ENCODE data around the gene CDH23. TPM values are rescaled to one million over a fixed set of nuclear protein-coding genes. Genes with fewer than 3 reads are reported as not detected.

Gene CDH23
- total and polyA plus RNA-seq, 2 experiments from 2014 or later, result 0.30 to 1.5 TPM

GRCh38 chr10:71466330-71466729 is 69.6 kb downstream of the CDH23 start:
- Histone ChIP-seq H3K9me2 (replicated peaks; ENCODE audit: insufficient read depth) (no peaks in the 10 kb centered on the region), H3K4me2 (no peak overlapping the region), H3K4me3 (no peak overlapping the region), H2AFZ (no peak overlapping the region), H3K4me1 (ENCODE audit: insufficient read depth) (no peaks in the 10 kb centered on the region), H3K27ac (no peak overlapping the region), H3K27me3 (no peaks in the 10 kb centered on the region), H3K36me3 (replicated peaks; ENCODE audit: insufficient read depth, low read depth) (no peaks in the 10 kb centered on the region), H3K79me2 (no peaks in the 10 kb centered on the region), H4K20me1 (ENCODE audit: insufficient read depth, poor library complexity, severe bottlenecking) (no peaks in the 10 kb centered on the region), H3K9me3 (ENCODE audit: low read depth) (no peaks in the 10 kb centered on the region)
- WGBS (ENCODE audit: low lambda C conversion rate, missing lambda C conversion rate), result 87% methylated on average over 6 of the region's 6 CpGs
- DNase-seq (ENCODE audit: low spot score), result no peak
- TF ChIP-seq EZH2phosphoT487 (IDR thresholded peaks at IDR 0.05; ENCODE audit: low read depth, severe bottlenecking, unreplicated experiment) (no peak), EZH2 (IDR thresholded peaks at IDR 0.05; ENCODE audit: borderline replicate concordance) (no peak), CTCF (IDR thresholded peaks at IDR 0.05; ENCODE audit: poor library complexity) (no peak)

GRCh38 chr10:71467161-71467560 is 70.4 kb downstream of the CDH23 start:
- Histone ChIP-seq H3K9me2 (replicated peaks; ENCODE audit: insufficient read depth) (no peaks in the 10 kb centered on the region), H3K79me2 (no peaks in the 10 kb centered on the region), H3K27me3 (no peaks in the 10 kb centered on the region), H3K9me3 (ENCODE audit: low read depth) (no peaks in the 10 kb centered on the region), H3K4me1 (ENCODE audit: insufficient read depth) (no peaks in the 10 kb centered on the region), H2AFZ (no peak overlapping the region), H4K20me1 (ENCODE audit: insufficient read depth, poor library complexity, severe bottlenecking) (no peaks in the 10 kb centered on the region), H3K4me3 (no peak overlapping the region), H3K36me3 (replicated peaks; ENCODE audit: insufficient read depth, low read depth) (no peaks in the 10 kb centered on the region), H3K4me2 (no peak overlapping the region), H3K27ac (no peak overlapping the region)
- DNase-seq (ENCODE audit: low spot score), result no peak
- TF ChIP-seq CTCF (IDR thresholded peaks at IDR 0.05; ENCODE audit: poor library complexity), result no peak
- no peak for TF ChIP-seq EZH2 (IDR thresholded peaks at IDR 0.05; ENCODE audit: borderline replicate concordance)
- TF ChIP-seq EZH2phosphoT487 (IDR thresholded peaks at IDR 0.05; ENCODE audit: low read depth, severe bottlenecking, unreplicated experiment), result no peak
- 89% methylated on average over 7 of the region's 7 CpGs for WGBS (ENCODE audit: low lambda C conversion rate, missing lambda C conversion rate)

- no peaks in the 10 kb centered on the region for H3K9me2 ChIP-seq (replicated peaks; ENCODE audit: insufficient read depth)
- no peaks in the 10 kb centered on the region for H3K79me2 ChIP-seq
- DNase-seq (ENCODE audit: low spot score), result no peak
- no peaks in the 10 kb centered on the region for H3K9me3 ChIP-seq (ENCODE audit: low read depth)
- no peak overlapping the region for H3K27ac ChIP-seq
- H3K4me3 ChIP-seq, result no peak overlapping the region
- H3K27me3 ChIP-seq, result no peaks in the 10 kb centered on the region
- H3K36me3 ChIP-seq (replicated peaks; ENCODE audit: insufficient read depth, low read depth), result no peaks in the 10 kb centered on the region
- H4K20me1 ChIP-seq (ENCODE audit: insufficient read depth, poor library complexity, severe bottlenecking), result no peaks in the 10 kb centered on the region
- TF ChIP-seq EZH2phosphoT487 (IDR thresholded peaks at IDR 0.05; ENCODE audit: low read depth, severe bottlenecking, unreplicated experiment) (no peak), CTCF (IDR thresholded peaks at IDR 0.05; ENCODE audit: poor library complexity) (no peak), EZH2 (IDR thresholded peaks at IDR 0.05; ENCODE audit: borderline replicate concordance) (no peak)
- H2AFZ ChIP-seq, result no peak overlapping the region
- H3K4me2 ChIP-seq, result no peak overlapping the region
- H3K4me1 ChIP-seq (ENCODE audit: insufficient read depth), result no peaks in the 10 kb centered on the region
- WGBS (ENCODE audit: low lambda C conversion rate, missing lambda C conversion rate), result 95% methylated on average over 9 of the region's 9 CpGs
Observed at GRCh38 chr10:71467569-71468362, 71.0 kb downstream of the CDH23 start.
